Measurements from ENCODE around the gene KIF22.
A peak's percentile ranks its signal among the peaks of the same experiment; 100 is the strongest.

Gene KIF22

DNA sequence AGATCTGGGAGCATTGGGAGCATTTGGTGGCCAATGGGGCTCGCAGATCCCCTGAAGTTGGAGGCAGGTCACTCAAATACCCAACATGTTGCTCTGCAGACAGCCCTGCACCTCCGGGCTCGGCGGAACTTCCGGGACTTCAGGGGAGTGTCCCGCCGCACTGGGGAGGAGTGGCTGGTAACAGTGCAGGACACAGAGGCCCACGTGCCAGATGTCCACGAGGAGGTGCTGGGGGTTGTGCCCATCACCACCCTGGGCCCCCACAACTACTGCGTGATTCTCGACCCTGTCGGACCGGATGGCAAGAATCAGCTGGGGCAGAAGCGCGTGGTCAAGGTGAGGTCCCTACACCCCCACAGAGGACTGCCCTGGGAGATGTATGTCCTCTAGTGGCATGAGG lies 46.1 kb downstream of the KIF22 start:
- DNase-seq (ENCODE audit: low read depth in 3 of 3, low spot score in 1 of 3), result no peak

DNA sequence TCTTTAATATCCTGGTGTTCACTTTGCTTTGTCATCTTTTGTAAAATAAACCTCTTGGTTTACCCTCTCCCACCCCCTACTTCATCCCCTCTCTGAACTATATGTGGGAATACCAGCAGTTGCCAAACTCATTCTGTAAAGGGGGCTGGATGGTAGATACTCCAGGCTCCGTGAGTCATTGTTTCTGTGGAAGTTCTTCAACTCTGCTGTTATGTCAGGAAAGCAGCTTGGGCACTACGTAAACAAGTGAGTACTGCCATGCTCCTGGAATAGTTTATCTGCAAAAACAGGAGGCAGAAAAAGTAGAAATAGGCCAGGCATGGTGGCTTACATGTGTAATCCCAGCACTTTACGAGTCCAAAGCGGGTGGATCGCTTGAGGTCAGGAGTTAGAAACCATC lies 47.3 kb downstream of the KIF22 start:
- DNase-seq (ENCODE audit: low read depth in 3 of 3, low spot score in 1 of 3), result no peak

DNA sequence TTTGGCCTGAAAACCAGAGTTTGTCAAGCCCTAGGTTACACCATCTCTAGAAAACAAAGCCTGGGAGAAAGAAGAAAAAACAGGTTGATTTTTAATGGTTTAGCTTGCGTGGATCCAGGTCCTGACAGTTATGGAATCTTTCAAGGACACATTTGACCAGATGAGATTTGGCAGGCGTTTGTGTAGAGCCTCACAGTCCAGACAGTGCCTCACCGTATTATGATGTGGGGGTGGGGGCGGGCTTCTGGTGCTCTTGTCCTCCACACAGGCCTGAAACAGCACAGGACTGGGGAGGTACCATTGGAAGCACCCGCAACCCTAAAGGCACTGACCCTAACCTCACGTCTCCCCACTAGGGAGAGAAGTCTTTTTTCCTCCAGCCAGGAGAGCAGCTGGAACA lies 49.3 kb downstream of the KIF22 start:
- DNase-seq (ENCODE audit: low read depth in 3 of 3, low spot score in 1 of 3), result no peak

DNA sequence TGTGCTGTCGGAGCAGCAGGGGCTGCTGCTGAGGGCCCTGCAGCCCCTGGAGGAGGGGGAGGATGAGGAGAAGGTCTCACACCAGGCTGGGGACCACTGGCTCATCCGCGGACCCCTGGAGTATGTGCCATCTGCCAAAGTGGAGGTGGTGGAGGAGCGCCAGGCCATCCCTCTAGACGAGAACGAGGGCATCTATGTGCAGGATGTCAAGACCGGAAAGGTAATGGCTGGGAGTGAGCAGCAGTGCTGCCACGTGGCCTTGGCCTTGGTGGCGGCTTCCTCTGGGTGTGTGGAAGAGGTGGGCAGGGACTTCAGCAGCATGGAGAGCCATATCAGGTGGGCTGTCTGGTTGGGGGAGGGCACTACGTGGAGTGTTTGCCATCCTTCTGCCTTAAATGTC lies 49.7 kb downstream of the KIF22 start:
- no peak for DNase-seq (ENCODE audit: low read depth in 3 of 3, low spot score in 1 of 3)

DNA sequence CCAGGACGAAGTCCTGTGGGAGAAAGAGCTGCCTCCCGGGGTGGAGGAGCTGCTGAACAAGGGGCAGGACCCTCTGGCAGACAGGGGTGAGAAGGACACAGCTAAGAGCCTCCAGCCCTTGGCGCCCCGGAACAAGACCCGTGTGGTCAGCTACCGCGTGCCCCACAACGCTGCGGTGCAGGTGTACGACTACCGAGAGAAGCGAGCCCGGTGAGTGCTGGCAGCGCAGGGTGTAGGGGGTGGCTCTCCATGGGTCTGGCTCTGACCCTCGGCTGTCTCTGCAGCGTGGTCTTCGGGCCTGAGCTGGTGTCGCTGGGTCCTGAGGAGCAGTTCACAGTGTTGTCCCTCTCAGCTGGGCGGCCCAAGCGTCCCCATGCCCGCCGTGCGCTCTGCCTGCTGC lies 51.1 kb downstream of the KIF22 start:
- DNase-seq (ENCODE audit: low read depth in 3 of 3, low spot score in 1 of 3), result no peak

DNA sequence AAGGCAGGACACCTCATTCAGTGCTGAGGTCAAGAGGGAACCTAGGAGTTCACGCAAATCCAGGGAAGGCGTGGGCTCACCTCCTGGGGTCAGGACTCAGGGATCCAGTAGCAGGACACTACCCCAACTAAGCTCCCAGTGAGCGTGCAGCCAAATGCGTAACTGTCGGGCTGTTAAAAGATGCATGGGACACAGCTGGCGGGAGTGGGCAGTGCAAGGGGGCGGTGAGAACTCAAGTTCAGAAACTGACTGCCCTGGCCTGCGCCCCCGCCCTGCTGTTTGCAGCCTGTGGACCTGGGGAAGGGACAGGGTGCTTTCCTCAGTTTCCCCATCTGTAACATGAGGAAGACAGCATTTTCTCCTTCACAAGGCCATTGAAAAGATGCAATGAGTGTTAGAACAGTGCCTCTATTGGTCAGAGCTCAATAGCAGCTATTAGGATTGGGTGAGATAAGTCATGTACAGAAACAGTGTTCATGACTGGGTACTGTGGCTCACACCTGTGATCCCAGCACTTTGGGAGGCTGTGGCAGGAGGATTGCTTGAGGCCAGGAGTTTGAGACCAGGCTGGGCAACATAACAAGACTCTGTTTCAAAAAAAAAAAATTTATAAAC lies 52.3 kb downstream of the KIF22 start:
- no peak for DNase-seq (ENCODE audit: low read depth in 3 of 3, low spot score in 1 of 3)

DNA sequence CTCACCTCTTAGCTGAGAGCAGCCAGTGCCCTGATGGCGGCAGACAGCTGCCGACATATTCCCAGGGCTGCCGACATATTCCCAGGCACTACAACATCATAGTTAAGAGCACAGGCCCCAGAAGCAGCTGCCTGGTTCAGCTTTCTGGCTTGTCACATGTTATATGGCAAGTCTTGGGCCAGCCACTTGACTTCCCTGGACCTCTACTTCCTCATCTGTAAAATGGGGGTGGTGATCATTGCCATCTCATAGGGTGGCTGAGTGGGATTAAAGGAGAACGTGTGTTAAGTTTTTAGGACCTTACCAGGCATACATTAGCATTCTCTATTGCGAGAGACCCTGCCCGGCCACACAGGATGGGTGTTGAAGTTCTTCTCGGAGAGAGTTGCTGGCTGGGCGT lies 53.4 kb downstream of the KIF22 start:
- DNase-seq (ENCODE audit: low read depth in 3 of 3, low spot score in 1 of 3), result no peak

DNA sequence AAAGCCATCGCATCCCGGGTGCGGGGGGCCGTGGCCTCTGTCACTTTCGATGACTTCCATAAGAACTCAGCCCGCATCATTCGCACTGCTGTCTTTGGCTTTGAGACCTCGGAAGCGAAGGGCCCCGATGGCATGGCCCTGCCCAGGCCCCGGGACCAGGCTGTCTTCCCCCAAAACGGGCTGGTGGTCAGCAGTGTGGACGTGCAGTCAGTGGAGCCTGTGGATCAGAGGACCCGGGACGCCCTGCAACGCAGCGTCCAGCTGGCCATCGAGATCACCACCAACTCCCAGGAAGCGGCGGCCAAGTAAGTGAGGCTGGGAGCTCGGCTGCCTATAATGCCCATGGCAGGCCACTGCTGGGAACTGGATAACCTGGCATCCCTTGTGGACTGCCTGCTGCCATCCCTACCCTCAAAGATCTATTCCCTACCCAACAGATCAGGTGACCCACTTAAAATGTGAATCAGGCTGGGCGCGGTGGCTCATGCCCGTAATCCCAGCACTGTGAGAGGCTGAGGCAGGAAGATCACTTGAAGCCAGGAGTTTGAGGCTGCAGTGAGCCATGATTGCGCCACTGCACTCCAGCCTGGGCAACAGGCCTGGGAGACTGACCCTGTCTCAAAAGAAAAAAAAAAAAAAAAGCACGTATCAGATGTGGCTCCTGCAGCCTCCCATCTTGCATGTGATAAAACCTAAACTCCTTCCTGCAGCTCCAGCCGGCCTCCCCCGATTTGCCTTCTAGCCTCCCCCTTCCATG lies 54.2 kb downstream of the KIF22 start:
- DNase-seq (ENCODE audit: low read depth in 3 of 3, low spot score in 1 of 3), result no peak

DNA sequence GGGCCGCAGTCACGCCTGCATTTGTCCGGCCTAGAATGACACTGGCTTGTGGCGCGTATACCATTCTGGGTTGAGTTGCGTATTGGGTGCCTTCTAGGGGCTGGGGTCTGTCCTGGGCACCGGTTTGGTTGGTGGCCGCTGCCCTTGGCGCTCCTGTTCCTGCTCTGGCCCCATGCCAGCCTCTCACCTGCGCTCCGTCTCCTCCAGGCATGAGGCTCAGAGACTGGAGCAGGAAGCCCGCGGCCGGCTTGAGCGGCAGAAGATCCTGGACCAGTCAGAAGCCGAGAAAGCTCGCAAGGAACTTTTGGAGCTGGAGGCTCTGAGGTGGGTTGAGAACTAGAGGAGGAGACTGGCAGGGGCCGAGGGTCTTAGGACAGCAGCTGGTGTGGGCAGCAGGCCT lies 55.1 kb downstream of the KIF22 start:
- no peak for DNase-seq (ENCODE audit: low read depth in 3 of 3, low spot score in 1 of 3)

DNA sequence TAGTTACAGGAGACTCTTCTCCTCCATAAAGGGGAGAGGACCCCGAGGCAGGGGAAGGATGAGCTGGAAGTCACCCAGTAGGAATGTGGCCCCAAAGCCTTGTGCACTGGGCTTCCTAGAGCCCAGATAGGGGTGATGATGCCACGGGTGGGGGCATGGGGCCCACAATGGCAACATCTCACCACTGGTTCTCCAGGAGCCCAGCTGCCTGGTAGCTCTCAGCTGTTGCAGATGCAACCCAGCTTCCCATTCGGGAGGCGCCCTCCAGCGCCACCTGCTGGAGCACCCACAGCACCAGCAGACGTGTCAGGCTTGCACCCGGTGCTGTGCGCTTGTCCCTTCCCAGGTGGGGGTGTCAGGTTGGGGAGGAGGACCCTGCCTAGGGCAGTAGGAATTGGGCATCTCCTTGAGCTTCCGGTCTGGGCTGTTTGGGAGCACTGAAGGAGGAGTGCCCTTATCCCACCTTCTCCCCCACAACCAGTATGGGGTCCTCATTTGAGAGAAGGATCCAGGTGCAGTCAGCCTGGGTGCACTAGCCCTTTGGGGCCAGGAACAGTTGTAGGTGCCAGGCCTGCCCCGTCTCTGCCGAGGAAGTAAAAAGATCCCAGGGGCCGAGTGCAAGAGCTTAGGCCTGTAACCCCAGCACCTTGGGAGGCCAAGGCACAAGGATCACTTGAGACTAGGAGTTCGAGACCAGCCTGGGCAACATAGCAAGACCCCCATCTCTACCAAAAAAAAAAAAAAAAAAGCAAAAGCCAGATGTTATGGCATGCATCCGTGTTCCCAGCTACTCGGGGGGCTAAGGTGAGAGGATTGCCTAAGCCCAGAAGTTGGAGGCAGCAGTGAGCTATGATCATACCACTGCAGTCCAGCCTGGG lies 58.1 kb downstream of the KIF22 start:
- peak; percentile 59 to 80 (median 63) for DNase-seq (ENCODE audit: low read depth in 3 of 3, low spot score in 1 of 3)

DNA sequence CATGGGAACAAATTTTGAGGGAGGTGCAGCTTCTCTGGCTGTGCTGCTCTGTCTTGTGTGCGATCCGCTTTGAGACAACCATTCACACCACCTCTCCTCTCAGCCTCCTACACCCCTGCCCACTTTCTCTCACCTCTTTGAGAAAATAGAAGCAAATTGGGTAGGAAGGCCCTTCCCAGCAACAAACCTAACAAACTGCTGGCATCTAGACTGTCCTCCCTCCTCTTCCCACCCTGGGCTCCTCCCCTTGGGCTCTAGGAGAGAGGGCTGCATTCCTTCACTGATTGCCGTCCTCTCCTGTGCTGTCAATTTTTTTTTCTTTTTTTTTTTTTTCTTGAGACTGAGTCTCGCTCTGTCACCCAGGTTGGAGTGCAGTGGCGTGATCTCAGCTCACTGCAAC lies 59.0 kb downstream of the KIF22 start:
- DNase-seq (ENCODE audit: low read depth in 3 of 3, low spot score in 1 of 3), result no peak

DNA sequence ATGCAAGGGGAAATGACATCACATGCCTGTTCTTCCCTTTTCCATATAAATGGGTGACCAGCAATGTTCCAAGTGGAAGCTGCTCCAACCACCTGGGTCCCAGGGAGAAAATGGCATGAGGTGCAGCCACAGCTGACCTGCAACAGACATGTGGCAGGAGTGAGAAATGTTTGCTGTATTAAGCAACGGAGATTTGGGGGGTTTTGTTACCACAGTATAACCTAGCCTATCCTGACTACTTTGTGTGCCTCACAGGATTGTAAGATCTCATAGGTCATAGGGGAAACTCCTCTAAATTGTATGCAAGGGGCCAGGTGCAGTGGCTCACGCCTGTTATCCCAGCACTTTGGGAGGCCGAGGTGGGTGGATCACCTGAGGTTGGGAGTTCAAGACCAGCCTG lies 60.4 kb downstream of the KIF22 start:
- no peak for DNase-seq (ENCODE audit: low read depth in 3 of 3, low spot score in 1 of 3)

DNA sequence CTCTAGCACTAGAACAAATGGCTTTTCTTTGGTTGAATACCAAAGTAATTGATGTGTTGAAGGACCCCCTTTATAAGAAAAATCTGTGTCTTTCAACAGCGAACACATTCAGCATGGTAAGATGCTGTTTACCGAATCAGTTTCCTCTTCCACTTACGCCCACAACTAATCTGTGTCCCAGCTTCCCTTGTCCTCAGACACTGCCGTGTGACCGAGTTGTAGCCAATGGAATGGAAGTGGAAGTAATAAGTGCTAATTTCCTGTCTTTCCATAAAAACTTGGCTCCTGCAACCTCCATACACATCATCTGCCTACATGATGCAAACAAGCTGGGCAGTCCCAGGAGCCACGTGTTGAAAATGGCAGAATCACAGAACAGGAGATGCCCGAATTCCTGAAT lies 62.1 kb downstream of the KIF22 start:
- no peak for DNase-seq (ENCODE audit: low read depth in 3 of 3, low spot score in 1 of 3)

DNA sequence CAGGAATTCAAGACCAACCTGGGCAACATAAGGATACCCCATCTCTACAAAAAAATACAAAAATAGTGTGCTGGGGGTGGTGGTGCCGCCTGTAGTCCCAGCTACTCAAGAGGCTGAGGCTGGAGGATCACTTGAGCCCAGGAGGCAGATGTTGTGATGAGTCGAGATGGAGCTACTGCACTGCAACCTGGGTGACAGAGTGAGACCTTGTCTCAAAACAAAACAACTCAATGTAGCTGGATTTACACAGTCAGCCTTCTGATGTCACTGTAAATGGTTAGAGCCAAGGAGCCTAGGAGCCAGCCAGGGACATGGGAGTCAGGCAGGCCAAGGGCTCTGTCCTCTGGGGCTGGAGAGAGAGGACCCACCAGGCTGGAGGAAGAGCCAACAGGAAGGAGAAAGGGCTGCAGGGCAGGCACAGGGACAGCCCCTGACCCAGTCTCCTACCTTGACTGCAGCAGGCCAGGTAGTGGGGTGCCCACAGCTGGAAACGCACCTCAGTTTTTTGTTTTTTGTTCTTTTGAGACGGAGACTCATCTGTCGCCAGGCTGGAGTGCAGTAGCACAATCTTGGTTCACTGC lies 64.1 kb downstream of the KIF22 start:
- no peak for DNase-seq (ENCODE audit: low read depth in 3 of 3, low spot score in 1 of 3)

Measured in stimulated activated CD4-positive, alpha-beta T cell treated with anti-CD3 and anti-CD28 coated beads, TNF-alpha, amount 100 ng/mL, for 1 hour (primary cell).